ENCODE results near the gene NDOR1. TPM values are rescaled to one million over a fixed set of nuclear protein-coding genes. Genes with fewer than 3 reads are reported as not detected.

The NDOR1 gene
- 10 to 100 TPM in 2 of 5 donors, 1 to 10 TPM in 3; 6.9 to 16.1 (median 9.8) TPM for polyA plus RNA-seq (ENCODE audit: insufficient read depth in 1 of 5, insufficient read length in 5 of 5, low replicate concordance in 1 of 5)
- long read RNA-seq, donor 1, partial matches to known transcripts = 0 of 1 reads
- long read RNA-seq, donor 1, other reads (novel, unspliced or antisense) = 0 of 1 reads
- long read RNA-seq, donor 2, partial matches to known transcripts = 0 of 1 reads
- long read RNA-seq, donor 2, other reads (novel, unspliced or antisense) = 0 of 1 reads
- long read RNA-seq, donor 3 = 0 reads
- long read RNA-seq, donor 4 = 0 reads
- long read RNA-seq, donor 5 = 0 reads
- long read RNA-seq, donor 6 = 0 reads
- long read RNA-seq, donor 7 = 0 reads
- long read RNA-seq, donor 8 = 0 reads

GRCh38 chr9:137205126-137206069 is at the start of gene NDOR1, which contains the start of gene TMEM203:
TSS of gene NDOR1 (plus strand) at chr9:137205700. CDS start at chr9:137205778, 78 bp downstream.
TSS of gene TMEM203 (minus strand) at chr9:137205648. CDS start at chr9:137205414, 234 bp downstream.
- peak; percentile 83 to 85 for DNase-seq

- no peak for DNase-seq
Measured at GRCh38 chr9:137156567-137157375, 48.7 kb upstream of the NDOR1 start.

GRCh38 chr9:137157618-137158415 is 47.7 kb upstream of the NDOR1 start:
- DNase-seq = no peak

GRCh38 chr9:137158625-137159024 is 46.9 kb upstream of the NDOR1 start:
- DNase-seq = no peak

- no peak for DNase-seq
Measured at GRCh38 chr9:137159105-137160053, 46.1 kb upstream of the NDOR1 start.

GRCh38 chr9:137160054-137160425 is 45.5 kb upstream of the NDOR1 start:
- no peak for DNase-seq

- no peak for DNase-seq
Measured at GRCh38 chr9:137160716-137161557, 44.6 kb upstream of the NDOR1 start.

- DNase-seq = no peak
Measured at GRCh38 chr9:137161558-137162486, 43.7 kb upstream of the NDOR1 start.

- DNase-seq = no peak
Measured at GRCh38 chr9:137162505-137163364, 42.8 kb upstream of the NDOR1 start.

- no peak for DNase-seq
Measured at GRCh38 chr9:137163365-137163715, 42.2 kb upstream of the NDOR1 start.

GRCh38 chr9:137163805-137164204 is 41.7 kb upstream of the NDOR1 start:
- DNase-seq = no peak

GRCh38 chr9:137164370-137165249 is 40.9 kb upstream of the NDOR1 start:
- DNase-seq = no peak

GRCh38 chr9:137165250-137165836 is 40.2 kb upstream of the NDOR1 start:
- no peak for DNase-seq

GRCh38 chr9:137166380-137167229 is 38.9 kb upstream of the NDOR1 start:
- DNase-seq = no peak

Data from right lung (tissue), 10 donors.